LNCAP (cell line): Measurements from ENCODE around the gene DCD.
A peak's percentile ranks its signal among the peaks of the same experiment; 100 is the strongest.

Source experiments
- TF ChIP-seq, protein P1 (sequence below): fragments of 450-650 bp; IDR thresholded peaks from 2 replicates; pipeline ENCODE4 v1.5.1; 2017; ENCODE audit warnings: mild to moderate bottlenecking

Gene DCD

DNA sequence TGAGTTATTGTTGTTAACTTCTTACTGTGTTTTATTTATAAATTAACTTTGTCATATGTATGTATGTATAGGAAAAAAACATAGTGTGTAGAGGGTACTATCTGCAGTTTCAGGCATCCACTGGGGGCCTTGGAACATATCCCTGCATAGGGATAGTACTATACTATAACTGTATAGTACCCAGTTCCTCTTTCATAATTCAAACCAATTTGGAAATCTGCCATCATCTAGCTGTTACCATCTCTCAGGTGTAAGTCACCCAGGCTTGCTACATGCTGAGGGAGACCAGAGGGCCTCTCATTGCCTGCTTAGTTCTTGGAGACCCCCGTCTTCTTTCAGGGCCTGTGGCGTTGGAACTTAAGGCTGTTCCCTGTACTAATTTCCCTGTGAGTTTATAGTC, 12.9 kb upstream of the DCD start:
- TF ChIP-seq, protein P1, sequence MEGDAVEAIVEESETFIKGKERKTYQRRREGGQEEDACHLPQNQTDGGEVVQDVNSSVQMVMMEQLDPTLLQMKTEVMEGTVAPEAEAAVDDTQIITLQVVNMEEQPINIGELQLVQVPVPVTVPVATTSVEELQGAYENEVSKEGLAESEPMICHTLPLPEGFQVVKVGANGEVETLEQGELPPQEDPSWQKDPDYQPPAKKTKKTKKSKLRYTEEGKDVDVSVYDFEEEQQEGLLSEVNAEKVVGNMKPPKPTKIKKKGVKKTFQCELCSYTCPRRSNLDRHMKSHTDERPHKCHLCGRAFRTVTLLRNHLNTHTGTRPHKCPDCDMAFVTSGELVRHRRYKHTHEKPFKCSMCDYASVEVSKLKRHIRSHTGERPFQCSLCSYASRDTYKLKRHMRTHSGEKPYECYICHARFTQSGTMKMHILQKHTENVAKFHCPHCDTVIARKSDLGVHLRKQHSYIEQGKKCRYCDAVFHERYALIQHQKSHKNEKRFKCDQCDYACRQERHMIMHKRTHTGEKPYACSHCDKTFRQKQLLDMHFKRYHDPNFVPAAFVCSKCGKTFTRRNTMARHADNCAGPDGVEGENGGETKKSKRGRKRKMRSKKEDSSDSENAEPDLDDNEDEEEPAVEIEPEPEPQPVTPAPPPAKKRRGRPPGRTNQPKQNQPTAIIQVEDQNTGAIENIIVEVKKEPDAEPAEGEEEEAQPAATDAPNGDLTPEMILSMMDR, result no peak

DNA sequence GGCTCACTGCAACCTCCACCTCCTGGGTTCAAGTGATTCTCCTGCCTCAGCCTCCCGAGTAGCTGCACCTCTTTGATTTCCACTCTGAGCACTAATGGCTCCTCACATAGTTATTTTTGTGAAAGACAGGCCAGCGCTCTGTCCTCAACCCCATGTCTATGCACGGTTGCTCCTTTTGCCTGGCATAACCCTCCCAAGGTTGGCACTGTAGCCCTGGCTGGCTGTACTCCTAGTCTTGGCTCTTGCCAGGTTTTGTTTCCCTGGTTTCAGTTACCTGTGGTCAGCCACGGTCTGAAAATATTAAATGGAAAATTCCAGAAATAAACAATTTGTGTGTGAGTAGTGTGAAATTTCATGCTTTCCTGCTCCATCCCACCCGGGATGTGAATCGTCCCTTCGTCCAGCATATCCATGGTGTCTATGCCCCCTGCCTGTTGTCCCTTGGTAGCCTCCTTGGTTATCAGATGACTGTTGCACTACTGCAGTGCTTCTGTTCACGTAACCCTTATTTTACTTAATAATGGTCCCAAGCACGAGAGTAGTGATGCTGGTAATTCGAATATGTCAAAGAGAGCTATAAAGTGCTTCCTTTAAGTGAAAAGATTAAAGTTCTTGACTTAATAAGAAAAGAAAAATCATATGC, 12.3 kb upstream of the DCD start:
- TF ChIP-seq, protein P1, result no peak

DNA sequence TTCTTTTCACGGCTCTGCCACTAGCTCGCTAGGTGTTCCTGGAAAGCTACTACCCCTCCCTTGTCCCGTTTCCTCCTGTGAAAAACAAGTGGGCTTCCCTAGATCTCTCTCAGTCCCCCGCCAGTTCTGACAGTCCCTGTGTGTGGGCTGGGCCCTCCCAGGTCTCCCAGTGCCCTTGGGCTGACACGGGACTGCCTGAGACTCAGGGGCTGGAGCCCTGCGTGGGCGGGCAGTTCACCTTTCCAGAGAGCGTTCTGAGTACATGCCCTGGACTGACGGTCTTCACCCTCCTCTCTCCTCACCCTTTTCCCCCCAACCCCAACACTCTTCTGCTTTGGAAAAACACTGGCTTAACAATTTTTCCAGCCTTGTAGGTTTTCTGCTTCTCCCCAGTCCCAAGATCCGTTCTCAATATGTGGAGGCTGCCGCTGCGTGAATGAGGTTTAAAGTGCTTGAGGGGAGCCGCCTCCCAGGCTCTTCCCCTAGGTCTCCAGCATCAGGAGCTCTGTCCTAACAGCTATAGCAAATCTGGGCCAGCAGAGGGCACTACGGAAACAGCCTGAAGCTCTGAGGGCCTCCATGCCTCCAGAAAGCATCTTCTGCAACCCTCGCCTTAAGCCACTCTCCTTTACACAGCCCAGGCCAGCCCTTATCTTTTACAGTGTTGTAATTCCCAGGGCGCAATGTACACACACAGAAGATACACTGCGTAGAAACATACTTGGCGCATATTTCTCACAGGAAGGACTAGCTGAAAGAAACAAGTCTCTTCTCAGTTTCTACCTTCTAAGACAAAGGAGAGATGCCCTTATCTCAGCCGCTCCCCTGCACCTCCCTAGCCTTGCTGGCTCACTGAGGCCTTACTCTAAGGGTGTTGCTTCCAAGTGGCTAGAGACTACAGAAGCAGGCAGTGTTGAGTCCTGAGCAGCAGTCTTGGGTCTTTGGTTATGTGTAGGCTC, 10.4 kb upstream of the DCD start:
- TF ChIP-seq, protein P1, result peak; percentile 85

DNA sequence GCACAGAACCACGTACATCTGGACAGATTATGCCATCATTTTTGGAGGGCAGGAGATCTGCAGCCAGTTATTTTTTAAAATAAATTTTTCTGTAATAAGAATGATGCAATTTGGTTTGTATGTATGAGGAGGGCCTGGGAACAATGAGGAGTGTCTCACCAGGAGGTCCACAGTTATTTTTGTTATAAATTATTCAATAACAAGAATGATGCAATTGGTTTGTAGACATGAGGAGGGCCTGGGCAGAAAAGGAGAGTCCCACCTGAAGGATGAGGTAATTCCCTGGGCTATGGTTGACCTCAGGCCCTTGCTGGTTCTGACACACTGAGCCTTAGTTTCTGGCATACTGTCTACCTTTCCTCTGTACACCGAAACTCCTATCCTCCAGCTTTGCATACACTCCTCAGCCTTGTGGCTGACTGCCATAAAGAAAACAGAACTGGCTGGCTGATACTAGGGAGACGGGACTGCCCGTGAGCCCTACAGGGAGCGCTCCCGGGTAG, 9.0 kb upstream of the DCD start:
- TF ChIP-seq, protein P1, result no peak

DNA sequence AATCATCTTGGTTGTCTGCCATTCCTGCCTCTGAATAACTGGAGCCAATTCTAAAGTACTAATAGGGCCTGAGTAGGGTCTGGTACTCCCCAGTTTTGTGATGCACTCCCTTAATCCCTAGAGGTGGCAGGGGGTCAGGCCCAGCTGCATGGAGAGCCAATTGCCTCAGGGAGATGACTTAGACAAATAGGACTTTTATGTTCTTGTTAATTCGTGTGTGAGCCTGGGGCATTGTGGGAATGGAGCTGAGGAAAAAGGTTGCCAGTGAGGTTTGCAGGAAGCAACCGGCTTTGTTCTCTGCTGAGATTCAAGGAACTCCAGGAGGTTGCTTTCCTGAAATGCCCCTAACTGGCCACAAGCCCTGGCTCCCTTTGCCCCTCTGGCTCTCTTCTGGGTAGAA, 6.8 kb upstream of the DCD start:
- TF ChIP-seq, protein P1, result no peak

DNA sequence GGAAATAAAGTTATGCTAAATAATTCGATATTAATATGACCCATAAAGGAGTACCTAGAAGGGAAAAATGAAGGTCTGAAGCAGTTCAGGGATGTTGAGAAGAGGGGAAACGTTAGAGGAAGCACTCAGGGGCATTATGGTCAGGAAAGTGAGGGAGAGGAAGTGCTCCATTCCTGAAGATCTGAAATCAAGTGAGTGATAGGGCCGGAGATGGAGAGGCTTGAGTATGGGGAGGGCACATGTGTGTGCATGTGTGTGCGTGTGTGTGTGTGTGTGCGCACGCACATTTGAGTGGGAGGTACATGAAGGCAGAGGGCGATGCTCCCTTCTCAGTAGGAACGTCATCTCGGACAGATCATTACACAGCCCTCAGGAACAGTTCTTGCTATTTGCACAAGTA, 4.9 kb upstream of the DCD start:
- TF ChIP-seq, protein P1, result no peak

DNA sequence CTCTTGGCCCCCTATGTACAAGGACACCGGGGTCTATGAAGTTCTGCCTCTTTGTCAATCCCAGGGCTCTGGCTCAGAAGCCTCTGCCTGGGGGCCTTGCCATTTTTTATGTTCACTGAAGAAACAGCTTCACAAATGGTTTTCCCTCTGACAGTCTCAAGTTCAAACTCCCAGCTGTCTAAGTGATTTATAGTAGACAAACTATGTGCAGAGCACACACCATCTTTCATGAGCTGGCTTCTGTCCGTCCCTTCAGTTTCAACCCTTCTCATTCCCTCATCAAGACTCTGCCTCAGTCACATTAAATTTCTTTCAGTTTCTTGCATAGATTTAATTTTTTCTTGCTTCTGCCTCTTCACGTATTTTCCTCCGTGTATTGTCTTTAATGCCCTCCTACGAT, 2.7 kb upstream of the DCD start:
- TF ChIP-seq, protein P1, result no peak
